Panc1 (cell line): ENCODE results near the gene TRNP1. TPM values are rescaled to one million over a fixed set of nuclear protein-coding genes. Genes with fewer than 3 reads are reported as not detected.

Source experiments
- ATAC-seq: fragments of 200-7000 bp; cut with Tn5 transposase; 2 replicates; pipeline ENCODE4 v1.9.1; 2020; ENCODE audit warnings: mild to moderate bottlenecking, moderate library complexity
- BruUV-seq: library from RNA; stranded (reverse); fragments of 400-500 nt; replicated peaks from 2 replicates; lab custom pipeline; 2021; lab: Mats Ljungman, UMichigan
- CTCF ChIA-PET: fragments of 300-600 bp; sonication (Branson Sonifier 250); formaldehyde crosslinking; loops from one replicate; lab custom pipeline; 2022; ENCODE audit warnings: antibody characterized with exemption; lab: Charles Lee
- POLR2A ChIA-PET: fragments of 300-600 bp; sonication (Branson Sonifier 250); formaldehyde crosslinking; loops from one replicate; lab custom pipeline; 2022; ENCODE audit warnings: antibody characterized with exemption; lab: Charles Lee
- DNase-seq: peaks from one replicate; pipeline ENCODE4 v3.0.0-alpha.2; 2010; ENCODE audit warnings: low read depth, low spot score
- H3K27ac ChIP-seq: 2 replicates; pipeline ENCODE4 v1.5.1; 2011; ENCODE audit warnings: mild to moderate bottlenecking, low read length, inconsistent platforms
- H3K27me3 ChIP-seq: fragments of 200-500 bp; sonication (Bioruptor generic); 2 replicates; pipeline ENCODE4 v1.6.0; 2014; ENCODE audit warnings: low read length, inconsistent platforms; ENCODE audit not compliant: control insufficient read depth, insufficient read depth
- H3K36me3 ChIP-seq: fragments of 200-500 bp; sonication (Bioruptor generic); 2 replicates; pipeline ENCODE4 v1.5.1; 2014; ENCODE audit warnings: inconsistent platforms, mild to moderate bottlenecking, low read length, moderate library complexity; ENCODE audit not compliant: control insufficient read depth, insufficient read depth
- H3K4me1 ChIP-seq: 2 replicates; pipeline ENCODE4 v1.5.1; 2011; ENCODE audit warnings: inconsistent platforms, mild to moderate bottlenecking, low read length, moderate library complexity; ENCODE audit not compliant: control insufficient read depth, insufficient read depth
- H3K4me3 ChIP-seq, 2 experiments: 2 replicates each; pipeline ENCODE4 v1.5.1; 2011 to 2012; ENCODE audit warnings: low read depth in 2 of 2, low read length in 2 of 2, mild to moderate bottlenecking in 2 of 2, inconsistent platforms in 1 of 2, moderate library complexity in 1 of 2
- H3K9me3 ChIP-seq: fragments of 200-500 bp; sonication (Bioruptor generic); 2 replicates; pipeline ENCODE4 v1.5.1; 2014; ENCODE audit warnings: low read depth, mild to moderate bottlenecking, inconsistent platforms, low read length, moderate library complexity; ENCODE audit not compliant: control insufficient read depth, insufficient read depth
- CTCF ChIP-seq: fragments of 450-650 bp; IDR thresholded peaks from 2 replicates; pipeline ENCODE4 v1.5.1; 2017; ENCODE audit warnings: mild to moderate bottlenecking
- POLR2AphosphoS5 ChIP-seq: IDR thresholded peaks from 2 replicates; pipeline ENCODE4 v1.6.1; 2012; ENCODE audit warnings: mild to moderate bottlenecking, low read depth, low read length, moderate library complexity
- SIN3A ChIP-seq: IDR thresholded peaks from 2 replicates; pipeline ENCODE4 v1.6.1; 2012; ENCODE audit warnings: low read depth, mild to moderate bottlenecking, low read length, moderate library complexity, borderline replicate concordance; ENCODE audit not compliant: insufficient read depth
- TCF7L2 ChIP-seq: IDR thresholded peaks from 2 replicates; pipeline ENCODE4 v1.6.1; 2011; ENCODE audit warnings: mild to moderate bottlenecking, low read depth, low read length, inconsistent platforms
- in situ Hi-C: cut with HindIII; loops from 2 replicates; pipeline ENCODE4 v1.10.0; 2016; ENCODE audit warnings: low sequenced_read_pairs, low pct_unique_long_range_greater_than_20kb
- intact Hi-C: fragments of 100-400 bp; cut with micrococcal nuclease; formaldehyde crosslinking; loops from one replicate; pipeline ENCODE4 v1.10.0; 2022; ENCODE audit not compliant: unreplicated experiment
- total RNA-seq: library from RNA; stranded (reverse); gene quantifications from one replicate; pipeline ENCODE4 v1.2.1, GENCODE V29; 2021; ENCODE audit not compliant: unreplicated experiment
- TF ChIP-seq, protein P1 (sequence below), 2 experiments: IDR thresholded peaks; 2 replicates each; pipeline ENCODE4 v1.6.1; 2011 to 2012; ENCODE audit warnings: low read depth in 2 of 2, control low read depth in 1 of 2, low read length in 1 of 2, mild to moderate bottlenecking in 1 of 2, moderate library complexity in 1 of 2; ENCODE audit not compliant: insufficient read depth in 1 of 2

The TRNP1 gene
- total RNA-seq, 1 experiment from 2014 or later = 81.2 TPM

- in situ Hi-C loops = no loop called here
- no peaks in the 10 kb centered on the region for H3K27me3 ChIP-seq
- CTCF ChIA-PET = no interaction called here
- DNase-seq (no peak), ATAC-seq (no peak)
- BruUV-seq = no TSS peak
- H3K9me3 ChIP-seq = peaks cover 6% of the 10 kb centered on the region; the same call in 1 of the 2 replicates
- H3K27ac ChIP-seq = no peak overlapping the region; the same call in 1 of the 2 replicates
- H3K4me3 ChIP-seq = peak overlapping the region; percentile 52 to 62; a peak in 3 of 4 replicates
- peaks cover 14% of the 10 kb centered on the region for H3K4me1 ChIP-seq
- no peaks in the 10 kb centered on the region; the same call in 1 of the 2 replicates for H3K36me3 ChIP-seq
- POLR2A ChIA-PET = no interaction called here
- intact Hi-C loops = no loop called here
- TF ChIP-seq, protein P1, sequence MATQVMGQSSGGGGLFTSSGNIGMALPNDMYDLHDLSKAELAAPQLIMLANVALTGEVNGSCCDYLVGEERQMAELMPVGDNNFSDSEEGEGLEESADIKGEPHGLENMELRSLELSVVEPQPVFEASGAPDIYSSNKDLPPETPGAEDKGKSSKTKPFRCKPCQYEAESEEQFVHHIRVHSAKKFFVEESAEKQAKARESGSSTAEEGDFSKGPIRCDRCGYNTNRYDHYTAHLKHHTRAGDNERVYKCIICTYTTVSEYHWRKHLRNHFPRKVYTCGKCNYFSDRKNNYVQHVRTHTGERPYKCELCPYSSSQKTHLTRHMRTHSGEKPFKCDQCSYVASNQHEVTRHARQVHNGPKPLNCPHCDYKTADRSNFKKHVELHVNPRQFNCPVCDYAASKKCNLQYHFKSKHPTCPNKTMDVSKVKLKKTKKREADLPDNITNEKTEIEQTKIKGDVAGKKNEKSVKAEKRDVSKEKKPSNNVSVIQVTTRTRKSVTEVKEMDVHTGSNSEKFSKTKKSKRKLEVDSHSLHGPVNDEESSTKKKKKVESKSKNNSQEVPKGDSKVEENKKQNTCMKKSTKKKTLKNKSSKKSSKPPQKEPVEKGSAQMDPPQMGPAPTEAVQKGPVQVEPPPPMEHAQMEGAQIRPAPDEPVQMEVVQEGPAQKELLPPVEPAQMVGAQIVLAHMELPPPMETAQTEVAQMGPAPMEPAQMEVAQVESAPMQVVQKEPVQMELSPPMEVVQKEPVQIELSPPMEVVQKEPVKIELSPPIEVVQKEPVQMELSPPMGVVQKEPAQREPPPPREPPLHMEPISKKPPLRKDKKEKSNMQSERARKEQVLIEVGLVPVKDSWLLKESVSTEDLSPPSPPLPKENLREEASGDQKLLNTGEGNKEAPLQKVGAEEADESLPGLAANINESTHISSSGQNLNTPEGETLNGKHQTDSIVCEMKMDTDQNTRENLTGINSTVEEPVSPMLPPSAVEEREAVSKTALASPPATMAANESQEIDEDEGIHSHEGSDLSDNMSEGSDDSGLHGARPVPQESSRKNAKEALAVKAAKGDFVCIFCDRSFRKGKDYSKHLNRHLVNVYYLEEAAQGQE (IDR thresholded peaks at IDR 0.05; ENCODE audit: insufficient read depth in 1 of 2, low read depth in 2 of 2, low read length in 1 of 2) = no peak
- no peak for TF ChIP-seq TCF7L2
- TF ChIP-seq CTCF = no peak
Observed at GRCh38 chr1:26959270-26959669, 34.2 kb upstream of the TRNP1 start.

DNA sequence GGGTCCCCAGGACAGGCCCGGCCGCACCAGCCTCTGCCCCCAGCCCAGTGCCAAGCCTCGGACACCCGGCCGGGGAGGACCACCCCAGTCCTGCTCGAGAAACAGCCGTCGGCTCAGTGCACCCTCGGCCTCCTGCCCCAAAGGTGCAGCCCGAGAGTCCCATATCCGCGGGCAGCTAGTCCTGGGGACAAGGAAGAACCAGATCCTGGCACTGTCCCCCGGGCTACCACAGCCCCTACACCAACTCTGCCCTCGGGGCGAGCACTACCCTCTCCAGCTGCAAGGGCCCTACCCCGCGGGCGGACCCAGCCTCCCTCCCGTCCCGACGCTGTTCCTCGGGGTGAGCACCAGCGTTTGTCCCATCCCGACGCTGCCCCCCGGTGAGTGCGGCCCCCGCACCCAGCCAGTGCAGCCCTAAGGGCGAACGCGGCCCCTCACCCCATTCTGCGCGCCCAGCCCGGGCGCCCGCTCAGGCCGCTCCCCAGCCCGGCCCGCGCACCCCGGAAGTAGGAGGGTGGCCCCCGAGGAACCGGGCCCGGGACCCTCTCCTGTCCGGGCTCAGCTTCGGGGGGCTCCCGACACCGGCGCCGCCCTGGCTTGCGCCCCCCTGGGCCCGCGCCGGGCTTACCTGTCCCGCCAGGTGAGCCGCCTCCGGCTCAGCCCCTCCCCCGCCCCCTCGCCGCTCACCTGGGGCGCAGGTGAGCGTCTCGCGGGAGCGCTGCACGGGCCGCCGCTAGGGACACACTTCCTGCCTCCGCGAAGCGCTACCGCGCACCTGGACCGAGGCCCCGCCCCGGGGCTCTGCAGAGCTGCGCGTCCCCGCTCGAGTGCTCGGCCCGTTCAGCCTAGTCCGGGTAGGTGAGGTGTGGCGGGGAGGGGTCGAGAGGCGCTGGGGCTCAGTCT, 33.5 kb upstream of the TRNP1 start, which contains the start of gene KDF1:
Gene KDF1 (minus strand): TSS at position 747 of the 903 bp plus-strand sequence. CDS start 8,088 bp downstream, outside the sequence.
- no peak for TF ChIP-seq POLR2AphosphoS5
- no peak for TF ChIP-seq SIN3A
- no peak for TF ChIP-seq TCF7L2
- TF ChIP-seq, protein P1 (IDR thresholded peaks at IDR 0.05; ENCODE audit: insufficient read depth in 1 of 2, low read depth in 2 of 2, low read length in 1 of 2) = no peak
- TF ChIP-seq CTCF = no peak
- POLR2A ChIA-PET = interaction anchor here (0.6 to 0.7 kb wide), 2 partner anchors 41 to 60 kb away, joined by 3 to 4 read pairs; no protein-coding TSS in a partner anchor
- peaks cover 14% of the 10 kb centered on the region for H3K4me1 ChIP-seq
- H3K27ac ChIP-seq = peak within 1 kb of the TSS; percentile 65
- CTCF ChIA-PET = interaction anchor here (0.6 to 0.7 kb wide), 3 partner anchors 38 to 150 kb away, joined by 3 to 7 read pairs (median 3); no protein-coding TSS in a partner anchor
- ATAC-seq (peak; percentile 71), DNase-seq (no peak)
- in situ Hi-C loops = no loop called here
- intact Hi-C loops = no loop called here
- H3K9me3 ChIP-seq = peaks cover 6% of the 10 kb centered on the region; the same call in 1 of the 2 replicates
- BruUV-seq = no TSS peak
- peak within 1 kb of the TSS; percentile 52 to 62 for H3K4me3 ChIP-seq
- H3K36me3 ChIP-seq = no peaks in the 10 kb centered on the region; the same call in 1 of the 2 replicates
- H3K27me3 ChIP-seq = no peaks in the 10 kb centered on the region
